HepG2 (cell line): ENCODE results near the gene HDGFL2. TPM values are rescaled to one million over a fixed set of nuclear protein-coding genes. Genes with fewer than 3 reads are reported as not detected.

Experiments used
- BHLHE40 ChIP-seq: IDR thresholded peaks from 2 replicates; pipeline ENCODE4 v1.6.1; 2011; ENCODE audit warnings: low read length, improper control_type of control experiment
- CREM ChIP-seq, 2 experiments: sonication (generic) in 1 of 2; formaldehyde crosslinking in 1 of 2; IDR thresholded peaks; 2 replicates each; pipeline versions ENCODE4 v1.4.0 to v1.6.1; 2016 to 2020; ENCODE audit warnings: antibody characterized with exemption in 1 of 2, mild to moderate bottlenecking in 1 of 2, missing genetic modification reagents in 1 of 2
- IKZF1 ChIP-seq: fragments of 450-650 bp; IDR thresholded peaks from 2 replicates; pipeline ENCODE4 v1.7.1; 2016
- KDM6A ChIP-seq: IDR thresholded peaks from 2 replicates; pipeline ENCODE4 v1.6.1; 2016; ENCODE audit warnings: low read depth
- KLF13 ChIP-seq: sonication (generic); formaldehyde crosslinking; IDR thresholded peaks from 2 replicates; pipeline ENCODE4 v1.4.0; 2020; ENCODE audit warnings: mild to moderate bottlenecking, missing genetic modification reagents
- MEF2D ChIP-seq: sonication (generic); formaldehyde crosslinking; IDR thresholded peaks from 2 replicates; pipeline ENCODE4 v1.5.1; 2020; ENCODE audit warnings: mild to moderate bottlenecking, missing genetic modification reagents
- MXI1 ChIP-seq: IDR thresholded peaks from 3 replicates; pipeline ENCODE4 v1.6.1; 2012; ENCODE audit warnings: low read depth, low read length, inconsistent platforms, borderline replicate concordance
- NFE2 ChIP-seq: sonication (generic); formaldehyde crosslinking; IDR thresholded peaks from 2 replicates; pipeline ENCODE4 v1.4.0; 2020; ENCODE audit warnings: missing genetic modification reagents
- NR2F6 ChIP-seq, 2 experiments: IDR thresholded peaks; 2 replicates each; pipeline ENCODE4 v1.6.1; 2016; ENCODE audit warnings: antibody characterized with exemption in 1 of 2, mild to moderate bottlenecking in 1 of 2
- PRDM10 ChIP-seq: sonication (generic); formaldehyde crosslinking; IDR thresholded peaks from 2 replicates; pipeline ENCODE4 v1.4.0; 2020; ENCODE audit warnings: low read depth, missing genetic modification reagents
- PRPF4 ChIP-seq: fragments of 200-400 bp; formaldehyde crosslinking; IDR thresholded peaks from 2 replicates; pipeline ENCODE4 v1.6.1; 2016; ENCODE audit warnings: low read length, low read depth; ENCODE audit not compliant: poor library complexity, severe bottlenecking
- SETDB1 ChIP-seq: sonication (generic); formaldehyde crosslinking; IDR thresholded peaks from 2 replicates; pipeline ENCODE4 v1.5.1; 2020; ENCODE audit warnings: missing genetic modification reagents, mild to moderate bottlenecking, borderline replicate concordance
- STAT6 ChIP-seq: sonication (generic); formaldehyde crosslinking; IDR thresholded peaks from 2 replicates; pipeline ENCODE4 v1.4.0; 2020; ENCODE audit warnings: missing genetic modification reagents, mild to moderate bottlenecking, borderline replicate concordance
- TSC22D2 ChIP-seq: sonication (generic); formaldehyde crosslinking; IDR thresholded peaks from 2 replicates; pipeline ENCODE4 v1.5.1; 2020; ENCODE audit warnings: missing genetic modification reagents, mild to moderate bottlenecking, borderline replicate concordance
- XBP1 ChIP-seq: sonication (generic); formaldehyde crosslinking; IDR thresholded peaks from 2 replicates; pipeline ENCODE4 v1.5.0; 2020; ENCODE audit warnings: missing genetic modification reagents
- ZNF17 ChIP-seq: sonication (generic); formaldehyde crosslinking; IDR thresholded peaks from 2 replicates; pipeline ENCODE4 v1.5.0; 2020; ENCODE audit warnings: mild to moderate bottlenecking, missing genetic modification reagents
- ZNF256 ChIP-seq: sonication (generic); formaldehyde crosslinking; conservative IDR thresholded peaks from 2 replicates; pipeline ENCODE4 v1.4.0; 2020; ENCODE audit warnings: missing genetic modification reagents
- ZNF383 ChIP-seq: sonication (generic); formaldehyde crosslinking; IDR thresholded peaks from 2 replicates; pipeline ENCODE4 v1.4.0; 2020; ENCODE audit warnings: missing genetic modification reagents, mild to moderate bottlenecking, borderline replicate concordance
- ZNF547 ChIP-seq: sonication (generic); formaldehyde crosslinking; IDR thresholded peaks from 2 replicates; pipeline ENCODE4 v1.5.1; 2020; ENCODE audit warnings: mild to moderate bottlenecking, missing genetic modification reagents
- ZNF563 ChIP-seq: sonication (generic); formaldehyde crosslinking; IDR thresholded peaks from 2 replicates; pipeline ENCODE4 v1.8.0; 2022; ENCODE audit warnings: mild to moderate bottlenecking, moderate library complexity, missing genetic modification reagents
- ZNF580 ChIP-seq: IDR thresholded peaks from 2 replicates; pipeline ENCODE4 v1.6.1; 2016; ENCODE audit warnings: low read depth, borderline replicate concordance
- ZNF614 ChIP-seq: IDR thresholded peaks from 2 replicates; pipeline ENCODE4 v1.6.1; 2018; ENCODE audit warnings: missing biosample characterization, missing genetic modification reagents, inconsistent platforms, borderline replicate concordance
- ZNF776 ChIP-seq: sonication (generic); formaldehyde crosslinking; IDR thresholded peaks from 2 replicates; pipeline ENCODE4 v1.4.0; 2020; ENCODE audit warnings: mild to moderate bottlenecking, missing genetic modification reagents
- polyA plus RNA-seq, 8 experiments: library from polyadenylated mRNA; depleted of rRNA in 3 of 8; stranded (reverse) in 7 of 8; unstranded in 1 of 8; fragments of >200 nt; fragmentation: Illumina TruSeq in 4 of 8; extraction: Trizol in 4 of 8; gene quantifications; 2 replicates each; pipeline versions ENCODE4 v1.2.1 to v1.2.3, GENCODE V29; 2011 to 2016; ENCODE audit warnings: low read depth in 4 of 8, missing spikeins in 1 of 8, mixed read lengths in 1 of 8; ENCODE audit not compliant: insufficient read depth in 1 of 8
- total RNA-seq, 5 experiments: library from RNA; depleted of rRNA; stranded (reverse); fragments of >200 nt; fragmentation: Illumina TruSeq; extraction: Trizol; gene quantifications; 2 replicates each; pipeline ENCODE4 v1.2.3, GENCODE V29; 2016; ENCODE audit warnings: low read depth in 1 of 5

The HDGFL2 gene
- total and polyA plus RNA-seq, 2 of the 13 experiments (the other 11 are each of a cell fraction or from before 2014, with no cell fraction given) = 20.0 to 51.1 TPM

- TF ChIP-seq XBP1 (CRISPR knock-in tag) (no peak), IKZF1 (no peak), ZNF17 (CRISPR knock-in tag) (no peak), BHLHE40 (no peak), NFE2 (CRISPR knock-in tag) (no peak), ZNF256 (CRISPR knock-in tag) (no peak), ZNF580 (CRISPR knock-in tag) (no peak; the same call in 1 of the 2 replicates), TSC22D2 (CRISPR knock-in tag) (no peak), MXI1 (peak; percentile 55; the same call in 1 of the 3 replicates), PRDM10 (CRISPR knock-in tag) (no peak), KDM6A (no peak), SETDB1 (CRISPR knock-in tag) (no peak), KLF13 (no peak), ZNF547 (CRISPR knock-in tag) (no peak), ZNF776 (no peak), CREM (IDR thresholded peaks at IDR 0.05) (no peak), CREM (CRISPR knock-in tag; IDR thresholded peaks at IDR 0.05) (no peak), ZNF563 (CRISPR knock-in tag) (no peak; the same call in 1 of the 2 replicates), PRPF4 (no peak), NR2F6 (IDR thresholded peaks at IDR 0.05) (no peak), NR2F6 (CRISPR knock-in tag; IDR thresholded peaks at IDR 0.05) (0 out of 2 replicates have a peak, but pooled peaks have one; percentile 6), ZNF383 (CRISPR knock-in tag) (no peak), MEF2D (CRISPR knock-in tag) (peak; percentile 71; the same call in 1 of the 2 replicates), ZNF614 (CRISPR knock-in tag) (no peak), STAT6 (CRISPR knock-in tag) (no peak)
Observed at GRCh38 chr19:4518345-4519171, 46.5 kb downstream of the HDGFL2 start, which contains the start of gene PLIN4 (continued).
